HepG2 (cell line): ENCODE measurements around the gene SPIRE1. TPM values are rescaled to one million over a fixed set of nuclear protein-coding genes. Genes with fewer than 3 reads are reported as not detected.
"Not testable (repeated sequence)": the region's sequence is repeated elsewhere in the genome, so short reads cannot be mapped to it uniquely, and the experiment has no call there.

ENCODE experiments used
- ATAC-seq: fragments of 200-7000 bp; cut with Tn5 transposase; 3 replicates; pipeline ENCODE4 v1.9.1; 2020; ENCODE audit warnings: mild to moderate bottlenecking, moderate library complexity
- BruUV-seq: library from RNA; stranded (reverse); fragments of 400-500 nt; replicated peaks from 2 replicates; lab custom pipeline; 2021; lab: Mats Ljungman, UMichigan
- CTCF ChIA-PET: fragments of 300-600 bp; formaldehyde crosslinking; extraction: SDS; loops from one replicate; lab custom pipeline; 2021; ENCODE audit warnings: low total read pairs, inconsistent platforms, low intra/inter-chr PET ratio; lab: Yijun Ruan, JAX
- POLR2A ChIA-PET: fragments of 350-600 bp; sonication (Branson Sonifier 250); formaldehyde crosslinking; loops from one replicate; lab custom pipeline; 2020; ENCODE audit warnings: antibody characterized with exemption, inconsistent platforms; lab: Yijun Ruan, JAX
- DNase-seq: peaks from one replicate; pipeline ENCODE4 v3.0.0-alpha.2; 2015; ENCODE audit warnings: low spot score
- FAIRE-seq: peaks from 3 replicates; lab custom pipeline; 2011; peaks lifted over from hg19 to GRCh38; lab: Jason Lieb, UNC
- H2AFZ ChIP-seq: one replicate; pipeline ENCODE4 v1.6.1; 2011; ENCODE audit warnings: low read length, inconsistent platforms
- H3K27ac ChIP-seq: fragments of 300-600 bp; 3 replicates; pipeline ENCODE4 v1.8.0; 2011; ENCODE audit warnings: mixed run types, mild to moderate bottlenecking, mixed read lengths, low read length, inconsistent platforms; ENCODE audit not compliant: insufficient read depth; ENCODE audit errors: extremely low read length
- H3K27me3 ChIP-seq, 2 experiments: fragments of 200-600 bp in 1 of 2; 2 replicates in 1 of 2; 3 replicates in 1 of 2; pipeline versions ENCODE4 v1.6.0 to v1.8.0; 2011; ENCODE audit warnings: low read length in 2 of 2, mild to moderate bottlenecking in 2 of 2, moderate library complexity in 2 of 2, inconsistent platforms in 1 of 2; ENCODE audit not compliant: insufficient read depth in 2 of 2, control insufficient read depth in 1 of 2
- H3K36me3 ChIP-seq, 2 experiments: fragments of 200-600 bp in 1 of 2; replicated peaks in 1 of 2; 2 replicates in 1 of 2; 3 replicates in 1 of 2; pipeline versions ENCODE4 v1.5.1 to v1.8.0; 2011; ENCODE audit warnings: low read length in 2 of 2, inconsistent platforms in 1 of 2; ENCODE audit not compliant: insufficient read depth in 2 of 2, control insufficient read depth in 1 of 2
- H3K4me1 ChIP-seq: 2 replicates; pipeline ENCODE4 v1.5.1; 2012; ENCODE audit warnings: low read length, inconsistent platforms; ENCODE audit not compliant: insufficient read depth
- H3K4me2 ChIP-seq: 2 replicates; pipeline ENCODE4 v1.6.0; 2011; ENCODE audit warnings: low read depth, low read length, inconsistent platforms
- H3K4me3 ChIP-seq, 3 experiments: fragments of 200-600 bp in 1 of 3; sonication (generic), shearing (Covaris generic) in 1 of 3; replicated peaks in 1 of 3; 2 replicates each; pipeline ENCODE4 v1.5.1; 2011 to 2016; ENCODE audit warnings: low read length in 3 of 3, inconsistent platforms in 2 of 3, low read depth in 2 of 3, mild to moderate bottlenecking in 2 of 3, control low read depth in 1 of 3, mixed read lengths in 1 of 3; ENCODE audit not compliant: insufficient read depth in 1 of 3
- H3K79me2 ChIP-seq: one replicate; pipeline ENCODE4 v1.6.1; 2011; ENCODE audit warnings: low read length, inconsistent platforms; ENCODE audit not compliant: insufficient read depth
- H3K9ac ChIP-seq: 2 replicates; pipeline ENCODE4 v1.6.0; 2011; ENCODE audit warnings: mild to moderate bottlenecking, low read depth, low read length, inconsistent platforms; ENCODE audit not compliant: insufficient read depth
- H3K9me3 ChIP-seq: 2 replicates; pipeline ENCODE4 v1.5.1; 2012; ENCODE audit warnings: mild to moderate bottlenecking, low read length
- H4K20me1 ChIP-seq: 2 replicates; pipeline ENCODE4 v1.6.0; 2011; ENCODE audit warnings: inconsistent platforms, mild to moderate bottlenecking, low read length, moderate library complexity; ENCODE audit not compliant: insufficient read depth
- BCL6 ChIP-seq: IDR thresholded peaks from 2 replicates; pipeline ENCODE4 v1.6.1; 2016; ENCODE audit warnings: missing genetic modification reagents, missing compliant biosample characterization
- CREM ChIP-seq, 2 experiments: sonication (generic) in 1 of 2; formaldehyde crosslinking in 1 of 2; IDR thresholded peaks; 2 replicates each; pipeline versions ENCODE4 v1.4.0 to v1.6.1; 2016 to 2020; ENCODE audit warnings: antibody characterized with exemption in 1 of 2, mild to moderate bottlenecking in 1 of 2, missing genetic modification reagents in 1 of 2
- EP300 ChIP-seq, 3 experiments: sonication (generic) in 1 of 3; formaldehyde crosslinking in 1 of 3; IDR thresholded peaks; 2 replicates each; pipeline versions ENCODE4 v1.5.1 to v1.6.1; 2011 to 2020; ENCODE audit warnings: low read depth in 2 of 3, low read length in 2 of 3, borderline replicate concordance in 1 of 3, improper control_type of control experiment in 1 of 3, mild to moderate bottlenecking in 1 of 3, missing genetic modification reagents in 1 of 3, moderate library complexity in 1 of 3
- ETV5 ChIP-seq: IDR thresholded peaks from 2 replicates; pipeline ENCODE4 v1.6.1; 2018; ENCODE audit warnings: missing biosample characterization, missing genetic modification reagents, inconsistent platforms, borderline replicate concordance
- FOXA1 ChIP-seq, 2 experiments: fragments of 450-650 bp in 1 of 2; sonication (generic) in 1 of 2; formaldehyde crosslinking in 1 of 2; IDR thresholded peaks; 2 replicates each; pipeline versions ENCODE4 v1.4.0 to v1.6.1; 2016 to 2020; ENCODE audit warnings: missing genetic modification reagents in 1 of 2
- FOXA3 ChIP-seq: IDR thresholded peaks from 2 replicates; pipeline ENCODE4 v1.6.1; 2016; ENCODE audit warnings: missing genetic modification reagents, missing compliant biosample characterization
- FOXO1 ChIP-seq: sonication (generic); formaldehyde crosslinking; IDR thresholded peaks from 2 replicates; pipeline ENCODE4 v1.4.0; 2020; ENCODE audit warnings: missing genetic modification reagents
- FOXP1 ChIP-seq, 2 experiments: fragments of 450-650 bp in 1 of 2; IDR thresholded peaks; 2 replicates each; pipeline ENCODE4 v1.6.1; 2017 to 2018; ENCODE audit warnings: antibody characterized with exemption in 1 of 2
- LCORL ChIP-seq, 2 experiments: fragments of 450-650 bp in 1 of 2; sonication (generic) in 1 of 2; formaldehyde crosslinking in 1 of 2; IDR thresholded peaks; 2 replicates each; pipeline versions ENCODE4 v1.5.0 to v1.6.1; 2017 to 2020; ENCODE audit warnings: antibody characterized with exemption in 1 of 2, missing genetic modification reagents in 1 of 2
- NR2F6 ChIP-seq, 2 experiments: IDR thresholded peaks; 2 replicates each; pipeline ENCODE4 v1.6.1; 2016; ENCODE audit warnings: antibody characterized with exemption in 1 of 2, mild to moderate bottlenecking in 1 of 2
- PITX1 ChIP-seq: sonication (generic); formaldehyde crosslinking; IDR thresholded peaks from 2 replicates; pipeline ENCODE4 v1.5.1; 2020; ENCODE audit warnings: mild to moderate bottlenecking, missing genetic modification reagents
- RARA ChIP-seq: IDR thresholded peaks from 2 replicates; pipeline ENCODE4 v1.6.1; 2016; ENCODE audit warnings: missing genetic modification reagents, missing compliant biosample characterization
- RXRB ChIP-seq: IDR thresholded peaks from 2 replicates; pipeline ENCODE4 v1.6.1; 2016; ENCODE audit warnings: borderline replicate concordance, missing genetic modification reagents, missing compliant biosample characterization
- SOX13 ChIP-seq, 3 experiments: fragments of 450-650 bp in 1 of 3; sonication (generic) in 1 of 3; formaldehyde crosslinking in 1 of 3; IDR thresholded peaks in 2 of 3; conservative IDR thresholded peaks in 1 of 3; 2 replicates each; pipeline versions ENCODE4 v1.5.0 to v1.6.1; 2016 to 2020; ENCODE audit warnings: antibody characterized with exemption in 1 of 3, mild to moderate bottlenecking in 1 of 3, missing compliant biosample characterization in 1 of 3, missing genetic modification reagents in 1 of 3, moderate library complexity in 1 of 3
- SOX5 ChIP-seq: IDR thresholded peaks from 2 replicates; pipeline ENCODE4 v1.6.1; 2016; ENCODE audit warnings: borderline replicate concordance
- SP5 ChIP-seq: IDR thresholded peaks from 2 replicates; pipeline ENCODE4 v1.6.1; 2016; ENCODE audit warnings: low read depth, borderline replicate concordance
- YEATS4 ChIP-seq: sonication (generic); formaldehyde crosslinking; IDR thresholded peaks from 2 replicates; pipeline ENCODE4 v1.4.0; 2020; ENCODE audit warnings: missing genetic modification reagents, borderline replicate concordance
- ZMYM2 ChIP-seq: sonication (generic); formaldehyde crosslinking; IDR thresholded peaks from 2 replicates; pipeline ENCODE4 v1.8.0; 2022; ENCODE audit warnings: mild to moderate bottlenecking, missing genetic modification reagents
- WGBS: methylation state at CpG from one replicate; pipeline ENCODE4 v1.1.6; 2017; ENCODE audit warnings: low lambda C conversion rate; 5-methylcytosine and 5-hydroxymethylcytosine counted together
- in situ Hi-C: cut with HindIII; loops from 2 replicates; pipeline ENCODE4 v1.10.0; 2017; ENCODE audit warnings: low pct_unique_long_range_greater_than_20kb; ENCODE audit not compliant: extremely low pct_ligation_motif_present
- intact Hi-C: fragments of 100-400 bp; cut with micrococcal nuclease; formaldehyde crosslinking; loops from one replicate; pipeline ENCODE4 v1.10.0; 2022; ENCODE audit not compliant: unreplicated experiment
- polyA plus RNA-seq, 8 experiments: library from polyadenylated mRNA; depleted of rRNA in 3 of 8; stranded (reverse) in 7 of 8; unstranded in 1 of 8; fragments of >200 nt; fragmentation: Illumina TruSeq in 4 of 8; extraction: Trizol in 4 of 8; gene quantifications; 2 replicates each; pipeline versions ENCODE4 v1.2.1 to v1.2.3, GENCODE V29; 2011 to 2016; ENCODE audit warnings: low read depth in 4 of 8, missing spikeins in 1 of 8, mixed read lengths in 1 of 8; ENCODE audit not compliant: insufficient read depth in 1 of 8
- total RNA-seq, 5 experiments: library from RNA; depleted of rRNA; stranded (reverse); fragments of >200 nt; fragmentation: Illumina TruSeq; extraction: Trizol; gene quantifications; 2 replicates each; pipeline ENCODE4 v1.2.3, GENCODE V29; 2016; ENCODE audit warnings: low read depth in 1 of 5
- TF ChIP-seq, protein P1 (sequence below): IDR thresholded peaks from 2 replicates; pipeline ENCODE4 v1.4.0; 2020; ENCODE audit warnings: mild to moderate bottlenecking, missing genetic modification reagents

Gene SPIRE1
- total and polyA plus RNA-seq, 2 of the 13 experiments (the other 11 are each of a cell fraction or from before 2014, with no cell fraction given) = 9.9 to 21.3 TPM

DNA sequence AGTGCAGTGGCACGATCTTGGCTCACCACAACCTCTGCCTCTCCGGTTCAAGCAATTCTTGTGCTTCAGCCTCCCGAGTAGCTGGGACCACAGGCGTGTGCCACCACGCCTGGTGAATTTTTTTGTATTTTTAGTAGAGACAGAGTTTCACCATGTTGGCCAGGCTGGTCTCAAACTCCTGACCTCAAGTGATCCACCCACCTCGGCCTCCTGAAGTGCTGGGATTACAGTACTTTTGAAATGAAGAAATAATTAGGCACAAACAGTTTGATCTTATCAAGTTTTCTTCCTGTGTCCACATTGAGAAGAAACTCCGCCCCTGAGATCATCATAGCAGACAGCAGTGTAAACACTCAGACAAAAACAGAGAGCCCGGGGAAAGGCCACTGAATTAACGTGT is 247.2 kb downstream of the SPIRE1 start:
- H2AFZ ChIP-seq; intact Hi-C loops; H3K4me3 ChIP-seq; H4K20me1 ChIP-seq; in situ Hi-C loops; CTCF ChIA-PET; H3K79me2 ChIP-seq; POLR2A ChIA-PET; BruUV-seq; H3K27ac ChIP-seq; H3K9ac ChIP-seq; H3K9me3 ChIP-seq; FAIRE-seq; H3K36me3 ChIP-seq; TF ChIP-seq NR2F6 (CRISPR knock-in tag; IDR thresholded peaks at IDR 0.05); EP300 (CRISPR knock-in tag; IDR thresholded peaks at IDR 0.05; ENCODE audit: borderline replicate concordance); LCORL (IDR thresholded peaks at IDR 0.05); FOXA1 (IDR thresholded peaks at IDR 0.05); CREM (CRISPR knock-in tag; IDR thresholded peaks at IDR 0.05); FOXP1 (IDR thresholded peaks at IDR 0.05); SOX13 (IDR thresholded peaks at IDR 0.05): not testable (repeated sequence)
- DNase-seq = peak; percentile 79
- Histone ChIP-seq H3K4me1 (peaks cover 54% of the 10 kb centered on the region), H3K27me3 (peaks cover 0 to 11% of the 10 kb centered on the region in 2 experiments; a peak in 2 of 5 replicates), H3K4me2 (peak overlapping the region; percentile 29; the same call in 1 of the 2 replicates)
- WGBS = 12% methylated on average over 9 of the region's 9 CpGs
- ATAC-seq = peak; percentile 47; the same call in 2 of the 3 replicates
- 0 out of 2 replicates have a peak, but pooled peaks have one; percentile 21 for TF ChIP-seq NR2F6 (IDR thresholded peaks at IDR 0.05)
- TF ChIP-seq BCL6 = peak; percentile 18; the same call in 1 of the 2 replicates
- TF ChIP-seq EP300 (IDR thresholded peaks at IDR 0.05; ENCODE audit: low read depth in 2 of 2, low read length in 2 of 2) = peak in 1 of 2 experiments; percentile 23; a peak in 1 of 4 replicates
- TF ChIP-seq, protein P1, sequence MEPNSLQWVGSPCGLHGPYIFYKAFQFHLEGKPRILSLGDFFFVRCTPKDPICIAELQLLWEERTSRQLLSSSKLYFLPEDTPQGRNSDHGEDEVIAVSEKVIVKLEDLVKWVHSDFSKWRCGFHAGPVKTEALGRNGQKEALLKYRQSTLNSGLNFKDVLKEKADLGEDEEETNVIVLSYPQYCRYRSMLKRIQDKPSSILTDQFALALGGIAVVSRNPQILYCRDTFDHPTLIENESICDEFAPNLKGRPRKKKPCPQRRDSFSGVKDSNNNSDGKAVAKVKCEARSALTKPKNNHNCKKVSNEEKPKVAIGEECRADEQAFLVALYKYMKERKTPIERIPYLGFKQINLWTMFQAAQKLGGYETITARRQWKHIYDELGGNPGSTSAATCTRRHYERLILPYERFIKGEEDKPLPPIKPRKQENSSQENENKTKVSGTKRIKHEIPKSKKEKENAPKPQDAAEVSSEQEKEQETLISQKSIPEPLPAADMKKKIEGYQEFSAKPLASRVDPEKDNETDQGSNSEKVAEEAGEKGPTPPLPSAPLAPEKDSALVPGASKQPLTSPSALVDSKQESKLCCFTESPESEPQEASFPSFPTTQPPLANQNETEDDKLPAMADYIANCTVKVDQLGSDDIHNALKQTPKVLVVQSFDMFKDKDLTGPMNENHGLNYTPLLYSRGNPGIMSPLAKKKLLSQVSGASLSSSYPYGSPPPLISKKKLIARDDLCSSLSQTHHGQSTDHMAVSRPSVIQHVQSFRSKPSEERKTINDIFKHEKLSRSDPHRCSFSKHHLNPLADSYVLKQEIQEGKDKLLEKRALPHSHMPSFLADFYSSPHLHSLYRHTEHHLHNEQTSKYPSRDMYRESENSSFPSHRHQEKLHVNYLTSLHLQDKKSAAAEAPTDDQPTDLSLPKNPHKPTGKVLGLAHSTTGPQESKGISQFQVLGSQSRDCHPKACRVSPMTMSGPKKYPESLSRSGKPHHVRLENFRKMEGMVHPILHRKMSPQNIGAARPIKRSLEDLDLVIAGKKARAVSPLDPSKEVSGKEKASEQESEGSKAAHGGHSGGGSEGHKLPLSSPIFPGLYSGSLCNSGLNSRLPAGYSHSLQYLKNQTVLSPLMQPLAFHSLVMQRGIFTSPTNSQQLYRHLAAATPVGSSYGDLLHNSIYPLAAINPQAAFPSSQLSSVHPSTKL = peak; percentile 50; the same call in 1 of the 2 replicates
- TF ChIP-seq LCORL (CRISPR knock-in tag; IDR thresholded peaks at IDR 0.05) = 0 out of 2 replicates have a peak, but pooled peaks have one; percentile 13
- 0 out of 2 replicates have a peak, but pooled peaks have one; percentile 22 for TF ChIP-seq RXRB (CRISPR knock-in tag)
- TF ChIP-seq ETV5 = peak; percentile 19; the same call in 1 of the 2 replicates
- peak; percentile 65; the same call in 1 of the 2 replicates for TF ChIP-seq FOXA3 (CRISPR knock-in tag)
- TF ChIP-seq RARA = 0 out of 2 replicates have a peak, but pooled peaks have one; percentile 12
- peak; percentile 32; the same call in 1 of the 2 replicates for TF ChIP-seq SOX5 (CRISPR knock-in tag)
- 0 out of 2 replicates have a peak, but pooled peaks have one; percentile 20 for TF ChIP-seq YEATS4 (CRISPR knock-in tag)
- TF ChIP-seq FOXA1 (CRISPR knock-in tag; IDR thresholded peaks at IDR 0.05) = peak; percentile 63; the same call in 1 of the 2 replicates
- TF ChIP-seq CREM (IDR thresholded peaks at IDR 0.05) = 0 out of 2 replicates have a peak, but pooled peaks have one; percentile 23
- 0 out of 2 replicates have a peak, but pooled peaks have one; percentile 24 for TF ChIP-seq FOXO1 (CRISPR knock-in tag)
- peak; percentile 65 for TF ChIP-seq FOXP1 (CRISPR knock-in tag; IDR thresholded peaks at IDR 0.05)
- TF ChIP-seq SOX13 (CRISPR knock-in tag; conservative IDR thresholded peaks at IDR 0.05 in 1 of 2, IDR thresholded peaks at IDR 0.05 in 1 of 2) = peak in 1 of 2 experiments; percentile 49; a peak in 1 of 4 replicates
- peak; percentile 56 for TF ChIP-seq PITX1
- peak; percentile 51; the same call in 1 of the 2 replicates for TF ChIP-seq ZMYM2 (CRISPR knock-in tag)
- TF ChIP-seq SP5 (CRISPR knock-in tag) = peak; percentile 89
